ENCODE data around the gene HDAC4.
A peak's percentile ranks its signal among the peaks of the same experiment; 100 is the strongest.

The HDAC4 gene

GRCh38 chr2:239034561-239035341 is 366.1 kb downstream of the HDAC4 start:
- DNase-seq, result no peak

GRCh38 chr2:239033801-239034560 is 366.8 kb downstream of the HDAC4 start:
- DNase-seq, result no peak

- no peak for DNase-seq
Measured at GRCh38 chr2:239029958-239030357, 370.9 kb downstream of the HDAC4 start.

GRCh38 chr2:239028253-239028619 is 372.6 kb downstream of the HDAC4 start:
- no peak for DNase-seq

- DNase-seq, result peak; percentile 17
Measured at GRCh38 chr2:239027391-239028252, 373.2 kb downstream of the HDAC4 start.

- DNase-seq, result peak; percentile 30
Measured at GRCh38 chr2:239026711-239027361, 374.0 kb downstream of the HDAC4 start.

GRCh38 chr2:239025951-239026461 is 374.8 kb downstream of the HDAC4 start:
- peak; percentile 31 for DNase-seq

- DNase-seq, result peak; percentile 80
Measured at GRCh38 chr2:239025096-239025801, 375.6 kb downstream of the HDAC4 start.

- no peak for DNase-seq
Measured at GRCh38 chr2:239024226-239024625, 376.6 kb downstream of the HDAC4 start.

- DNase-seq, result no peak
Measured at GRCh38 chr2:239022437-239023260, 378.2 kb downstream of the HDAC4 start.

- no peak for DNase-seq
Measured at GRCh38 chr2:239021651-239022436, 379.0 kb downstream of the HDAC4 start.

- no peak for DNase-seq
Measured at GRCh38 chr2:239021224-239021623, 379.6 kb downstream of the HDAC4 start.

GRCh38 chr2:239020541-239021041 is 380.2 kb downstream of the HDAC4 start:
- no peak for DNase-seq

- no peak for DNase-seq
Measured at GRCh38 chr2:239019183-239019581, 381.6 kb downstream of the HDAC4 start.

GRCh38 chr2:239018271-239019182 is 382.3 kb downstream of the HDAC4 start:
- no peak for DNase-seq

- no peak for DNase-seq
Measured at GRCh38 chr2:239017491-239018098, 383.2 kb downstream of the HDAC4 start.

- DNase-seq, result no peak
Measured at GRCh38 chr2:239015901-239016675, 384.7 kb downstream of the HDAC4 start.
